Central memory CD4-positive, alpha-beta T cell (primary cell): ENCODE data around the gene SPEM2.

ENCODE experiments used
- DNase-seq: peaks from one replicate; pipeline ENCODE4 v3.0.0; 2022
- total RNA-seq, 3 experiments: gene quantifications; one replicate each; lab custom pipeline; 2026; lab: John Stamatoyannopoulos, UW

The SPEM2 gene
- 0 to 0.04 (median 0) reads per million in 3 experiments for total RNA-seq

DNA sequence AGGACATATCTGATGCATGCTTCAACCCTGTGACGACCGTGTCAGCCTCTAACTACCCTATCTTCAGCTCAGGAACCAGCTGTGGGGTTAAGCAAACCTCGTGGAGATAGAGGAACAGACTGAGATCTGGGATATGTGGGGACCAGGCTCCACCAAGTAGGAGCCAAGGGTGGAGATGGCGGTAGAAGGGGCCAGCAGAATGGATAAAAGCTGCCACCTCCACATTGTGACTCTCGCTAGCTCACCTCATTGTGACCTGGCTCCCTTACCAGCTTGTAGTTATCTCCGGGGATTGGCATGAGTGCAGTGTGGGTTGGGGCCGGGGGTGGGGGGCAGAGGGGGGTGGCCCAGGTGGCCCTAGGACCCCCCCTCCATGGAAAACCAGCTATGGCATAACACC is at the start of gene SPEM2:
Gene SPEM2, plus strand, starts transcription at position 301 of the 400 bp plus-strand sequence. Its CDS starts 73 bp downstream, at position 374.
- no peak for DNase-seq

DNA sequence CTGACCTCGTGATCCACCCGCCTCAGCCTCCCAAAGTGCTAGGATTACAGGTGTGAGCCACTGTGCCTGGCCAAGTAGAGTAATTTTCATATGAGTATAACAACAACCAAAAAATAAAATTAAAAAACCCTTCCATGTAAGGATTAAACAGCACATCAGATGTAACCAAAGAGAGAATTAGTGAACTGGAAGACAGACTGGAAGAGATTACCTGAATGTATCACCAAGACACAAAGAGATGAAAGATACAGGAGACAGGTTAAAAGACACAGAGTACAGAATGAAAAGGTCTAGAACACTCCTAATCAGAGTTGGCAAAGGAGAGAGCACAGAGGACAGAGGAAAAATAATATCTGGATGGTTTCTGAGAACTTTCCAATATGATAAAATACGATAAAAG is 46.3 kb upstream of the SPEM2 start:
- no peak for DNase-seq

DNA sequence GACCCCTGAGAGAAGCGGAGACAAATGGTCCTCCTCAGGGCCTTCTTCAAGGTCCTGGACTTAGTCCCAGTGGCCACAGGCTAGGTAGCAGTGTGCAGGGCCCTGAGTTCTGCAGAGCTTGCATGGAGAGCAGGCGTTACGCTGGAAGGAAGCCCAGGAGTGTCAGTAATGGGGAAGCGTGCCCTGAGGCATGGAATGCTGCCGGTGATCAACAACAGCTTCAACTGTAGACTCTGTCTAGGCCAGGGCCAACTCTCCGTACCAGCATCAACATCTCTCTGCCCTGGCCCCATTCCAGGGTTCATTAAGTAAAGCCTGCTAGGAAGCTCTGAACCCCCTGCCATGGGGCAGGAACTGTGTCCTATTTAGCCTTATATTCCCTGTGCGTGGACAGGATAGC is 45.1 kb upstream of the SPEM2 start:
- no peak for DNase-seq

DNA sequence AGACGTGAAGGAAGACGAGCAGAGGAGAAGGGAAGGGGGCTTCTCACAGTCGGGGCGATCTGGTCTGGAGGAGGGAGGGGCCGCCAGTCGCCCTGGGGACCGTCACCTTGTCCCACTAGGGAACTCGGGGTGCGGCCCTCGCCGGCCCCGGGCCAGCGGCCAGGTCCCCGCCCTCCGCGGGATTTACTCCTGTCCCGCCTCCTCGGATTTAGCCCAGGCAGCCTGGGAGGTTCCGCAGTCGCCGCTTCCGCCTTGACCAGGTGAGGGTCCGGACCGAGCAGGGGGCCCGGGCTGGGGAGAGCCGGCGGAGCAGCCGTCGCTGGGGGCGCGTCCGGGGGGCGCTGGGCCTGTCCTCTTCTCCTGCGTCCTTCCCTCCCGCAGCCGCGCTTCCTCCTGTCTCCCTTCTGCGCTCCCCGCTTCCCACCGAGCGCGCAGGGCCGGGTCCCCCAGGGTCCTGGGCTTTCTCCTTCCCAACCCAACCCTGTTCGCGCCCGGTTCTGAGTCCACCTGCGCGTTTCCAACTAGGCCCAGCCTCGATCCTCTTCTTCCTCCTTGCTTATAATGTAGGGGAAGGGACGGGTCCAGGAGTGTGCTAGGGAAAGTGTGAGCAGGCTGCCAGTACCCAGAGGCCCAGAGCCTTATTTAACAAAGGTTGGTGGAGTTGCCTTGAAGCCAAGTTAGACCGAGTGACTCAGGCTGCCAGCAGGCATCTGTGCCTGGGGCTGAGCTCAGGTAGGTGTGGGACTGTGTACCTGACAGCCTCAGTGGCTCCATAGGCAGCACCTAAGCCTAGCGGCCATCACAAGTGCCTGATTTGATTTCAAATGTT is 44.3 kb upstream of the SPEM2 start, which contains the start of gene TNK1:
Gene TNK1, plus strand, starts transcription at position 235 of the 829 bp plus-strand sequence. CDS start 1,838 bp downstream, outside the sequence.
- no peak for DNase-seq

DNA sequence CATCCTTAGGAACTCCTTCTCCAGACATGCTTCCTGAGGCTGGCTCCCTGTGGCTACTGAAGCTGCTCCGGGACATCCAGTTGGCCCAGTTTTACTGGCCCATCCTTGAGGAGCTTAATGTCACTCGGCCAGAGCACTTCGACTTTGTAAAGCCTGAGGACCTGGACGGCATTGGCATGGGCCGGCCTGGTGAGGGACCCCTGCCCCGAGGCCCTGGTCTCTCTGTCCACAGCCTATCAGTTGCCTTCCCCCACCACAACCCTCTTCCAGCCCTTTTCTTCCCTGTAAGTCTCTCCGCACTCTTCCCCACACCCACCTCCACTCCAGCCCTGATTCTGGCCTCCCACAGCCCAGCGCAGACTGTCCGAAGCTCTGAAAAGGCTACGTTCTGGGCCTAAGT is 42.5 kb upstream of the SPEM2 start:
- DNase-seq, result no peak

DNA sequence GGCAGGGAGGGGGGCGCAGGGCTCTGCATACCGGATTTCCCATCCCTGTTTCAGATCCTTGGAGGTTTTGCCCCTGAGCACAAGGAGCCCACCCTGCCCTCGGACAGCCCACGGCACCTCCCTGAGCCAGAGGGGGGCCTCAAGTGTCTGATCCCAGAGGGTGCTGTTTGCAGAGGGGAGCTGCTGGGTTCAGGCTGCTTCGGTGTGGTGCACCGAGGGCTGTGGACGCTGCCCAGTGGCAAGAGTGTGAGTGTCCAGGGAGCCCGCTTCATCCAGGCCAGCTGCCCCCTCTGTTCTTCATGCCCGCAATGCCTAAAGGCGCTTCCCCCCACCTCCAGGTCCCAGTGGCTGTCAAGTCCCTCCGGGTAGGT is 42.1 kb upstream of the SPEM2 start:
- no peak for DNase-seq

DNA sequence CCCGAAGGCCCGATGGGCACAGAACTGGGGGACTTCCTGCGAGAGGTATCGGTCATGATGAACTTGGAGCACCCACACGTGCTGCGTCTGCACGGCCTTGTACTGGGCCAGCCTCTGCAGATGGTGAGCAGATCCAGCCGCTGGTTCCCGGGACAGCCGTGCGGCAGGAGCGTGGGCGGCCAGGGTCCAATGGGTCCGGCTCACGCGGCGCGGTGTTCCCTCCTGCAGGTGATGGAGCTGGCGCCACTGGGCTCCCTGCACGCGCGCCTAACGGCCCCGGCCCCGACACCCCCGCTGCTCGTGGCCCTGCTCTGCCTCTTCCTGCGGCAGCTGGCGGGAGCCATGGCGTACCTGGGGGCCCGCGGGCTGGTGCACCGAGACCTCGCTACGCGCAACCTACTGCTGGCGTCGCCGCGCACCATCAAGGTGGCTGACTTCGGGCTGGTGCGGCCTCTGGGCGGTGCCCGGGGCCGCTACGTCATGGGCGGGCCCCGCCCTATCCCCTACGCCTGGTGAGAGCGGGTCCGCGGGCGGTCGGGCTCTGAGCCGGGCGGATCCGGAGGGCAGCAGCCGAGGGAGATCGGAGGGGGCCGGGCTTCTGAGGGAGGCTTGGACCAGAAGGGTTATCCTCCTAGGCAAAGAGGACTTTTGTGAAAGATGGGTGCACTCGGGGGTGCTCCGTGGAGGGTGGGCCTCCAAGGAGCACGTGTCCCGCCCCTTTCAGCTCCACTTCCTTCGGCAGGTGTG is 41.5 kb upstream of the SPEM2 start:
- DNase-seq, result peak; percentile 81

DNA sequence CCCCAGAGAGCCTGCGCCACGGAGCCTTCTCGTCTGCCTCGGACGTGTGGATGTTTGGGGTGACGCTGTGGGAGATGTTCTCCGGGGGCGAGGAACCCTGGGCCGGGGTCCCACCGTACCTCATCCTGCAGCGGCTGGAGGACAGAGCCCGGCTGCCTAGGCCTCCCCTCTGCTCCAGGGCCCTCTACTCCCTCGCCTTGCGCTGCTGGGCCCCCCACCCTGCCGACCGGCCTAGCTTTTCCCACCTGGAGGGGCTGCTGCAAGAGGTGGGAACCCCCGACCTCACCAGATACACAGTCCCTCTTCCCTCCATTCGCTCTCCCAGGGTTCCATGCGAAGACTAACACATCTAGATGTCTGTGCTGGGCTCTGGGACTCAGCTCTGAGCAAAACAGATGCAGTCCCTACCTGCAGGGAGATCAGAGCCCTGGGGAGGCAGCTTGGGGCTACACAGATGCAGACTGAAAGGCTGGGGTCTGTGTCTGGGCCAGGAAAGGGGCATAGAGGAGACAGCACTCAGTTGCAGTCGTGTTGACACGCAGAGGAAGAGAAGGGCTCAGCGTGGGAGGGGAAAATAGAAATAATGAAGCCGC is 40.8 kb upstream of the SPEM2 start:
- no peak for DNase-seq

DNA sequence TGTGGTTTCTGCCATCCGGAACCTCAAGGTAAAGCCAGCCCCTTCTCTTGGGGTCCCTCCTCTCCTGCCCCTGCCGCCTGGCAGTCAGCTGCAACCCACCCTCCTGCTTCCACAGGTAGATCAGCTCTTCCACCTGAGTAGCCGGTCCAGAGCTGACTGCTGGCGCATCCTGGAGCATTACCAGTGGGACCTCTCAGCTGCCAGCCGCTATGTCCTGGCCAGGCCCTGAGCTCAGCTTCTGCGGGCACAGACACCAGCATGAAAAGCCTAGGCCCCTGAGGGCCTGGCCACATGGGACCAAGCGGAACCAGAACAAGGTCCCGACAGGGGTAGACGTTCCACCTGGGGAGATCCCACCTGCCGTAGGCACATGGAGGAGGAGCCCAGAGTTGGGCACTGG is 36.6 kb upstream of the SPEM2 start:
- no peak for DNase-seq

DNA sequence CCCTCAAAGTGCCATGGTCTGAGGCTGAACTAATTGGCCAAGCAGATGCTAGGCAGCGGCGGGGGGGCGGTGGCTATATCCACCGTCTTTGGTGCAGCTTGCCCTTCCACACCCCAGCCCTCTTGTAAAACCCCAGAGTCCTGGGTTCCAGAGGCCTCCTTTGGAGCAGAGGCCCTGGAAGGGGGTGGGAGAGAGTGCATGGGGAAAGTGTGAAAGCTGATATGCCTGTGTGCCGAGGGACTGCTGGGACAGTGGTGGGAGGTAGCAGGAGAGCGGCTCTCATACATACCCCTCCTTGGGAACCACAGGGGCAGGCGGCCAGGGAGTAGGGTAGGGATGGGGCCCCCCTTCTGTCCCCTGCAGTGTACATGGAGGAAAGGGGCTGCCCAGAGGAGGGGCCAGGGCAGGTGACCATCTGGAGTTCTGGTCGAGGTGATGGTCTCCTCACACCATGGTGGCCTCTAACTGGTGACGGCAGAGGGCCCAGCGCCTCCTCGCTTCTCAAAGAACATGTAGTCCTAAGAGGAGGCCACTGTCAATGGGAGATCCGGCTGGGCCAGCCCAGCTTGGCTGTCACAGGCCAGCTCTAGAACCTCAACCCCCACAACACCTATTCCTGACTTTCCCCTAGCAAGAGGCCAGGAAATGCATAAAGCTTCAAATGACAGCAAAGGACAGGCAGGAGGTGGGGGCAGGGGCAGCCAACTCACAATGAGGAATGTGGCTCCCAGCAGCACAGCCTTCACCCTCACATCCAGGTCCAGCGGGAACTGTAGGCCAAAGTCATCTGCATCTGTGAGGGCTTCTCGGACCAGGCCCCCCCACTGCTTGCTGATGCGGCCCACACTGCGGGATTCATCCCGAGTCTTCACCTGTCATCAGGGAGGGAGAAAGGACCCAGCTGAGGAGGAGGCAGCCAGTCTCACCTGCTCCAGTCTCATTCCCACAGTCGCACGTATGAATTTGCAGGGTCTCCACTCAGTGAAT is 35.2 kb upstream of the SPEM2 start:
- no peak for DNase-seq

DNA sequence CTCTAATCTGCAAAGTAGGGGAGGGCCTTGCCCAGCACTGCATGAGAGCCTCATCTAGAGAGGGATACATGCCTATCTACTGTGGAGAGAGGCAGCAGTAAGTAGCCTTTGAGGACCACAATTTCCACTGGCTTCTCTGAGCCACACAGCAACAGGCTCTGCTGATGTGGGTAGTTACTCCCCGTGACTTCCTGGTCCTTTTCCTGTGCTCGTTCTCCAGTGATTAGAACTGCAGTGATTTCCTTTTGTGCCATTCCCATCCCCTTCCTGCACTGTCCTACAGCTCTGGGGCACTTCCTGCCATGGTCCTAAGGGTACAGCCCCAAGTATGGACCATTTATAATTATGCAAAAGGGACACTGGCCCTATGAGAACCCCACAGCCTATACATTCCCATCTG is 34.1 kb upstream of the SPEM2 start:
- DNase-seq, result no peak

DNA sequence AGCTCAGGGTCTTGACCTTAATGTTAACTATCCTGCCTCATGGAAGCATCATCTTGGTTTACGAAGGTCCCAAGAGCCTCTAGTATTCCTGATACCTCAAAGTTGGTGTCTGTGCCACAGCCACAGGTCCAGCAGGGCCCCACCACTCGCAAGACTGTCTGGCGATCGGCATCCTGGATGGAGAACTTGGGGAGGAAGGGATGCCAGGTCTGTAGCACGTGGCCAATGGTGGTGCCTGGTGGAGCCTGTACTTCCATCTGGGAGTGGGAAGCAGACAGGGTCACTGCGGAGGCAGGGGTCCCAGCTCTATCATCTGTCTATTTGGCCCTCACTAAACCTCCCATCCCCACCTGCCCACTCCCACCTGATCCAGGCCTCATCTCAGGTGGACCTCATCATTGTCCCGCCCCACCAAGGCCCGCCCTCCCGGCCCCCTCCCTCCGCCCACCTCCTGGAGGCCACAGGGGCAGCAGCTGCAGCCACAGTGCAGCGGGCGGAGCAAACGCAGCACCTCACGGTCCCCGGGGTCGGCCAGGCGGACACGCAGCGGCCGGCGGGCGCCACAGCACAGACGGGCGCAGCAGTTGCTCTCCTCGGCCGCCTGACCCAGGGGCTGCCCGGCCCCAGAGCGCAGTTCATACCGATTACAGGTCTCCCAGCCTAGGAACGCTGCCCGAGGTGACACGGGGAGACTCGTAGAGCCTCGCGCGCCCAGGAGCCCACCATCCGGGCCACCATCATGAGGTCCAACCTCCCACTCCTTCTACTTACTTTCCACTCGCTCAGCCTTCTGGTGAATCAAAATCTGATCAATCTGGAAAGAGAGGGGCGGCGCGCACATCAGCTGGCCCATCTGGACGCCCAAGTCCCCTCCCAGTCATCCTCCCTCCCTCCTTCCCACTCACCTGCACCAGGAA is 32.5 kb upstream of the SPEM2 start:
- no peak for DNase-seq

DNA sequence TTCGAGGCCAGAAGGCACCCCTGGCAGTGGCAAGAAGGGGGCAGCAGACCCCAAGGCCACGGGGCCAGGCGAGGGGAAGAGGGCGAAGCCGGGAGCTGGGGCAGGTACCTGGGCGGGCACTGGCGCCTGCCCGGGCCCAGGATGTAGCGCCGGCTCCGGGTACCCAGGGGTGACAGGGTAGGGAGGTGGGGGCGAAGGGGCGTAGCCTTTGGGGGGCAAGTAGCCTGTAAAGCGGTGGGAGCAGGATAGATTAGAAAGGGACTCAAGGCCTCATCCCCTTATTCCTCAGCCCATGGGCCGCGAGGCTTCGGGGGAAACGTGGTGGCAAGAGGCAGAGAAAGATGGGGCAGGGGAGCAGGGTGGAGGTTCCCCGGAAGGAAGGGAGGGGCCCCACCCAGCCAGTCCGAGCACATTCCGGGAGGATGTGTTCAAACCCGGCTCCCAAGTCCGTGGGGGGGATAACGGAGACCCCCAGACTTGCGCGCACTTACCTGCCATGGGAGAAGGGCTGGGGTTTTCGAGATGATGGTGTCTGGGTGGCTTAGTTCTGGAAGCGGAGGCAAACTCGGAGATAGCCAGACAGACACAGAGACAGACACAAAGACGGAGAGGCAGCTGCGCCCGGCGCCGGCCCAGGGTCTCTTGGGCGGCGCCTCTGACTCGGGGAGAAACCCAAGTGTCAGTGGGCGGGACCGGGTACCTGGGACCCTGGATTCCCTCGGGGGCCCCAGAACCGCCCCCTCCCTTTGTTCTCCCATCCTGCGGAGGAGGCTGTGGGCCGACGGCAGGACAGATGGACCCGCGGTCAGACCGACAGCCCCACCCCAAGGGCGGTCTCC is 31.6 kb upstream of the SPEM2 start:
- DNase-seq, result peak; percentile 71

DNA sequence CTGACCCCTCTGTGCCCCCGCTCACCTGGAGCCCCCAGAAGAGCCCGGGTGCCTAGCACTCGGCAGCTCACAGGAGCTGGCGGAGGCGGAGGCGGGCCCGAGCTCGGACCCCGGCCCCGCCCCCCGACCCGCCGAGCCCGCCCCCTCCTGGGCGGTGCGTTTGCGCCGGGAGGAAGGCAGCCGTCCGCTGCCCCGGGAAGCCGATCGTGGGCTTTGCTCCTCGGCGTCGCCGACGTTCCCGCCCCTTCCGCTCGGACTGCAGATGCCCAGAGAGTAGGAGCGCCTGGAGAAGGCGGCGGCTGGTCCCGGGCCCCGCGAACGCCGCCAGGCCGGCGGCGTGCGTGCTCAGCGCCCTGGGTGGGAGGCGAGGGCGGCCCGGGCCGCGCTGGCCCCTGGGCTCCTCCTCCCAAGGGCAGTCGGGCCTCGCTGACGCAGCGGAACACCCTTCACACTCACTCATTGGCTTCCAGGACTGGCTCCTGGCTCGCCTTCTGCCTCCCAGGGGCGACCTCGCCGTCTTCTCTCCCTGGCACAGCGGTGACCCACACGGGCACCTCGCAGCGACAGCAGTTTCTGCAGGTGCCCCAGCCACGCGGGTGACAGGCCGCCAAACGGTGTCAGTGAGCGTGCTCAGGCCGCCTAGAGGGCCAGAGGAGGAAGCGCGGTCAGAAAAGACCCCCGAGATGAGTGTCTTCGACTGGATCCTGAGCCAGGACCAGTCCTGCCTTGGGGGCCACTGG is 30.8 kb upstream of the SPEM2 start, which contains the start of gene PLSCR3:
Gene PLSCR3, minus strand, starts transcription at position 74 of the 740 bp plus-strand sequence. CDS start 415 bp downstream, outside the sequence.
- peak; percentile 77 for DNase-seq

DNA sequence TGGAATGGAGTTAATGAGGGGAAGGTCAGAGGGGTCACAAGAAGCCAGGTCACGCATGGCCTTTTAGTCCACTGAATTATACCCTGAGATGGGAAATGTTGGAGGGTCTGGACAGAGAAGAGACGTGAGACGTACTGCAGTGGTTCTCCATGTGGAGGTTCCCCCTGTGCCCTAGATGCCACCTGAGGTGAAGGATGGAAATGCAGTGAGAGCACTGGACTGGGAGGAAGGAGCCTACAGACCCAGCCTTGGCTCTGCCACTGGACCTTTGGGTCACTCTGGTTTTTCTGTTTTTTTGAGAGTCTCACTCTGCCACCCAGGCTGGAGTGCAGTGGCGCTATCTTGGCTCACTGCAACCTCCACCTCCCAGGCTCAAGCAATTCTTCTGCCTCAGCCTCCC is 29.3 kb upstream of the SPEM2 start:
- DNase-seq, result no peak

DNA sequence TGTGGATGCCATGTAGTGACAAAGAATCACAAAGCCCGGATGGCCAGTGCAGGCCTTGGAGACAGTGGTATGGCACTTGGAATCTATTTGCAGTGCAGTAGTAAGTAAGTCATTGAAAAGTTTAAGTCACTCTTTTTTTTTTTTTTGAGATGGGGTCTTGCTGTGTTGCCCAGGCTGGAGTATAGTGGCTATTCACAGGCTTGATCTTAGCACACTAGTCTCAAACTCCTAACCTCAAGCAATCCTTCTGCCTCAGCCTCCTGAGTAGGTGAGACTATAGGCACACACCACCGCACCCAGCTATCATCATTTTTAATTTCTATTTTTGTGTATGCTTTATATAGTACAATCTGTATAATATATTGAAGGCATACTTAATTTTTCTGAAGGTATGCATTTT is 26.8 kb upstream of the SPEM2 start:
- no peak for DNase-seq

DNA sequence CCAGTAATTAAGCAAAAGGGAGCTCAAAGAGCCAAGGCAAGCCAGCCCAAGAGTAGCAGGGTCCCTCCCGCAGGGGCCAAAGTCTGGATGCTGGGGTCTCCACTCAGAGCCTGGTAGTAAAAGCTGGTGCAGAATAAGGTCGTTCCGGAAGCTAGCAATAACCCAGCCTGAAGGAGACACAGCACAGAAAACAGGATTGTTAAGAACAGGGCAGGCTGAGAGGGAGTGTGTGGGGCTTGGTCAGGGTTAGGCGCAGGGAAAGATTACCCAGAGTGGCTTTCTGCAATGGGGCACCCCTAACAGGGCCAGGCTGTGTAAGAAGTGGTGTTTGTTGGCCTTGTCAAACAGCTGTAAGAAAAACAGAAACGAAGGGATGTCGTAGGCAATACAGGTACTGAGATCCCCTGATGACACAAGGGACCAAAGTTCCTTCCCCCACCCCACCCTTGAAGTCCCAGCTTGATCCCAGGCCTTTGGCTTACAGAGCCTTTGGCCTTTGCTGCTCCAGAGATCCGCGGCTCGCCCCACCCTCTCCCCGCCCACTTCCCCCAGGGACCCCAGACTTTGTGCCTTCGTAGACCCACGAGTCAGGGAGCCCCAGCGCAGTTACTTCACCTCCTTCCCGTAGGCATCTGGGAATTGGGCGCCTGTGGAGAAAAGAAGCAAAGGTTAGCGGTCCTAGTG is 22.2 kb upstream of the SPEM2 start:
- DNase-seq, result no peak

DNA sequence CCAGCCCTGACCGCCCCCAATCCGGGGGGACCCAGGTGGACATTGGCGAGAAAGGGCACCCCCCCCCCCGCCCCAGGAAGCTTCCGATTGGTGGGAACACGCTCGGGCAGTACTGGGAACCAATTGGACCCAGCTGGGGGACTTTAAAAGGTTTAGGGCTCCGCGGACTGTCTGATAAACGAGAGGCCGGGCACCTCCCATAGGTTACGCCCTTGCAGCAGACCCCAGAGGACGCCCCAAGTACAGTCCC is 21.8 kb upstream of the SPEM2 start:
- no peak for DNase-seq
